Measurements from ENCODE around the gene AHNAK.

DNA sequence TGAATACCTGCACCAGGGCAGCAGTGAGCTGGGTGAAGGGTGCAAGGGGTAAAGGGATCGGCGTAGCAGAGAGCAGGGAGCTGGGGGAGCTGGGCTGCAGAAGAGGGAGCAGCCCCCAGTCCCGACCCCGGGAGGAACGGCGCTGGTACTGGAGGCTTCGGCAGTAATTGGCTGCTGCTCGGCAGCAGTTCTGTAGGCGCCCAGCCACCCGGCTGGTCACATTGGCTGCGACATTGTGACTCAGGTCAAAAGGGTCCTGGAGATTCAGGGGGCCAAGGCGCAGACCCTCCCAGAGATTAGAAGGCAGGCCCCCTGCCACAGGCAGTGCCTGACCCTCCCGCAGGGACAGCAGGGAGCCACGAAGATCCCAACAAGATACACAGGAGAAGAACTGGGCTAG, 29.2 kb upstream of the AHNAK start:
- TF ChIP-seq, protein P1, sequence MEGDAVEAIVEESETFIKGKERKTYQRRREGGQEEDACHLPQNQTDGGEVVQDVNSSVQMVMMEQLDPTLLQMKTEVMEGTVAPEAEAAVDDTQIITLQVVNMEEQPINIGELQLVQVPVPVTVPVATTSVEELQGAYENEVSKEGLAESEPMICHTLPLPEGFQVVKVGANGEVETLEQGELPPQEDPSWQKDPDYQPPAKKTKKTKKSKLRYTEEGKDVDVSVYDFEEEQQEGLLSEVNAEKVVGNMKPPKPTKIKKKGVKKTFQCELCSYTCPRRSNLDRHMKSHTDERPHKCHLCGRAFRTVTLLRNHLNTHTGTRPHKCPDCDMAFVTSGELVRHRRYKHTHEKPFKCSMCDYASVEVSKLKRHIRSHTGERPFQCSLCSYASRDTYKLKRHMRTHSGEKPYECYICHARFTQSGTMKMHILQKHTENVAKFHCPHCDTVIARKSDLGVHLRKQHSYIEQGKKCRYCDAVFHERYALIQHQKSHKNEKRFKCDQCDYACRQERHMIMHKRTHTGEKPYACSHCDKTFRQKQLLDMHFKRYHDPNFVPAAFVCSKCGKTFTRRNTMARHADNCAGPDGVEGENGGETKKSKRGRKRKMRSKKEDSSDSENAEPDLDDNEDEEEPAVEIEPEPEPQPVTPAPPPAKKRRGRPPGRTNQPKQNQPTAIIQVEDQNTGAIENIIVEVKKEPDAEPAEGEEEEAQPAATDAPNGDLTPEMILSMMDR (IDR thresholded peaks at IDR 0.05; ENCODE audit: insufficient read depth, low read length): no peak
- TF ChIP-seq GABPA (IDR thresholded peaks at IDR 0.05; ENCODE audit: low read depth): no peak
- TF ChIP-seq SPI1 (IDR thresholded peaks at IDR 0.05; ENCODE audit: borderline replicate concordance, low read depth): no peak
